ENCODE measurements around the gene IFRD1.

Gene IFRD1

DNA sequence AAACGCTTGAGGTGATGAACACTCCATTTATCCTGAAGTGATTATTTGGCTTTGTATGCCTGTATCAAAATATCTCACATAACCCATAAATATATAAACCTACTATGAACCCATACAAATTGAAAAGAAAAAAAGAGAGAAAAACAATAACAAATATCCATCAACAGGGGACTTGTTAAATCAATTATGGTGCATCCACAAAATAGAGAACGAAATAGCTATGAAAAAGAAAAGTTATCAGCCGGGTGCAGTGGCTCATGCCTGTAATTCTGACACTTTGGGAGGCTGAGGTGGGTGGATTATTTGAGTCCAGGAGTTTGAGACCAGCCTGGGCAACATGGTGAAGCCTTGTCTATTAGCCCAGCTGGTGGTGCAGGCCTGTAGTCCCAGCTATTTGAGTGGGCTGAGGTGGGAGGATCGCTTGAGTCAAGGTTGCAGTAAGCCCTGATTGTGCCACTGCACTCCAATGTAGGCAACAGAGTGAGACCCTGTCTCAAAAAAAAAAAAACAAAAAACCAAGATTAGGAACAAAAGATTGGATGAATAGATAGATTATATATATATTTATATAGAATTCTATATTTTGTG, 30.6 kb upstream of the IFRD1 start:
- no peak overlapping the region for H3K4me2 ChIP-seq
- no peak for TF ChIP-seq Cebpa-rat (IDR thresholded peaks at IDR 0.05)
- peak overlapping the region in 3 of 11 experiments; percentile 15 to 97 (median 92); a peak in 7 of 22 replicates for H3K27ac ChIP-seq
- H3K27me3 ChIP-seq, result no peaks in the 10 kb centered on the region
- H4K20me1 ChIP-seq, result no peaks in the 10 kb centered on the region
- no peak overlapping the region for H3K4me3 ChIP-seq
- no peak overlapping the region for H3K9ac ChIP-seq
- H3K4me1 ChIP-seq, result peaks cover 45 to 69% (median 59%) of the 10 kb centered on the region in 10 experiments
- H3K9me3 ChIP-seq (replicated peaks in 1 of 11), result peaks cover 10 to 21% (median 17%) of the 10 kb centered on the region in 11 experiments; a peak in 19 of 22 replicates
- no peaks in the 10 kb centered on the region for H3K36me3 ChIP-seq

GRCh38 chr7:112420236-112420861, 29.9 kb upstream of the IFRD1 start:
- Histone ChIP-seq H3K4me1 (peaks cover 42 to 72% (median 58%) of the 10 kb centered on the region in 10 experiments), H4K20me1 (no peaks in the 10 kb centered on the region), H3K36me3 (no peaks in the 10 kb centered on the region), H3K27ac (peak overlapping the region in 8 of 11 experiments; percentile 84 to 97 (median 90); a peak in 15 of 22 replicates), H3K4me3 (no peak overlapping the region), H3K4me2 (peak overlapping the region in 9 of 11 experiments; percentile 33 to 91 (median 78); a peak in 16 of 22 replicates), H3K9ac (peak overlapping the region in 6 of 11 experiments; percentile 12 to 85 (median 22); a peak in 5 of 22 replicates), H3K9me3 (replicated peaks in 1 of 11) (peaks cover 10 to 21% (median 17%) of the 10 kb centered on the region in 11 experiments; a peak in 19 of 22 replicates), H3K27me3 (no peaks in the 10 kb centered on the region)
- TF ChIP-seq Cebpa-rat (IDR thresholded peaks at IDR 0.05), result no peak

- H3K36me3 ChIP-seq, result no peaks in the 10 kb centered on the region
- no peaks in the 10 kb centered on the region for H3K27me3 ChIP-seq
- peak overlapping the region in 10 of 11 experiments; percentile 52 to 97 (median 88); a peak in 19 of 22 replicates for H3K27ac ChIP-seq
- peaks cover 27 to 60% (median 48%) of the 10 kb centered on the region in 10 experiments for H3K4me1 ChIP-seq
- peak overlapping the region in 9 of 11 experiments; percentile 50 to 85 (median 73); a peak in 18 of 22 replicates for H3K9ac ChIP-seq
- peaks cover 10 to 21% (median 15%) of the 10 kb centered on the region in 11 experiments; a peak in 19 of 22 replicates for H3K9me3 ChIP-seq (replicated peaks in 1 of 11)
- no peaks in the 10 kb centered on the region for H4K20me1 ChIP-seq
- H3K4me3 ChIP-seq, result peak overlapping the region in 5 of 10 experiments; percentile 8 to 48 (median 34); a peak in 6 of 20 replicates
- TF ChIP-seq Cebpa-rat (IDR thresholded peaks at IDR 0.05), result peak in 9 of 11 experiments; percentile 43 to 93 (median 88); a peak in 17 of 22 replicates
- peak overlapping the region; percentile 71 to 91 (median 83) for H3K4me2 ChIP-seq
Measured at GRCh38 chr7:112421666-112422486, 28.4 kb upstream of the IFRD1 start.

- Histone ChIP-seq H3K4me1 (peaks cover 27 to 60% (median 48%) of the 10 kb centered on the region in 10 experiments), H3K9me3 (replicated peaks in 1 of 11) (peaks cover under 1 to 12% (median 4%) of the 10 kb centered on the region in 11 experiments; a peak in 14 of 22 replicates), H3K27ac (peak overlapping the region; percentile 15 to 97 (median 88); a peak in 20 of 22 replicates), H3K4me3 (peak overlapping the region in 7 of 10 experiments; percentile 11 to 52 (median 45); a peak in 10 of 20 replicates), H3K36me3 (no peaks in the 10 kb centered on the region), H4K20me1 (no peaks in the 10 kb centered on the region), H3K4me2 (peak overlapping the region; percentile 71 to 91 (median 83)), H3K9ac (peak overlapping the region in 9 of 11 experiments; percentile 50 to 85 (median 73); a peak in 19 of 22 replicates), H3K27me3 (no peaks in the 10 kb centered on the region)
- TF ChIP-seq Cebpa-rat (IDR thresholded peaks at IDR 0.05), result no peak
Measured at GRCh38 chr7:112422842-112423496, 27.3 kb upstream of the IFRD1 start.

GRCh38 chr7:112423987-112424386, 26.3 kb upstream of the IFRD1 start:
- H3K4me2 ChIP-seq, result peak overlapping the region; percentile 71 to 91 (median 83); a peak in 21 of 22 replicates
- H3K4me3 ChIP-seq, result peak overlapping the region in 7 of 10 experiments; percentile 11 to 52 (median 45); a peak in 9 of 20 replicates
- peak overlapping the region in 8 of 11 experiments; percentile 63 to 85 (median 74); a peak in 7 of 22 replicates for H3K9ac ChIP-seq
- H3K27ac ChIP-seq, result peak overlapping the region in 9 of 11 experiments; percentile 77 to 97 (median 89); a peak in 17 of 22 replicates
- TF ChIP-seq Cebpa-rat (IDR thresholded peaks at IDR 0.05), result no peak
- no peaks in the 10 kb centered on the region for H4K20me1 ChIP-seq
- 0 out of 22 replicates have a peak, but pooled peaks cover 0 to 2% (median 0%) of the 10 kb centered on the region in 11 experiments for H3K36me3 ChIP-seq
- H3K9me3 ChIP-seq (replicated peaks in 1 of 11), result 0 out of 22 replicates have a peak, but pooled peaks cover 0 to 2% (median 0%) of the 10 kb centered on the region in 11 experiments
- peaks cover 27 to 60% (median 48%) of the 10 kb centered on the region in 10 experiments for H3K4me1 ChIP-seq
- no peaks in the 10 kb centered on the region for H3K27me3 ChIP-seq

- peaks cover 16 to 48% (median 36%) of the 10 kb centered on the region in 10 experiments for H3K4me1 ChIP-seq
- no peak for TF ChIP-seq Cebpa-rat (IDR thresholded peaks at IDR 0.05)
Measured at GRCh38 chr7:112427984-112428383, 22.3 kb upstream of the IFRD1 start.

DNA sequence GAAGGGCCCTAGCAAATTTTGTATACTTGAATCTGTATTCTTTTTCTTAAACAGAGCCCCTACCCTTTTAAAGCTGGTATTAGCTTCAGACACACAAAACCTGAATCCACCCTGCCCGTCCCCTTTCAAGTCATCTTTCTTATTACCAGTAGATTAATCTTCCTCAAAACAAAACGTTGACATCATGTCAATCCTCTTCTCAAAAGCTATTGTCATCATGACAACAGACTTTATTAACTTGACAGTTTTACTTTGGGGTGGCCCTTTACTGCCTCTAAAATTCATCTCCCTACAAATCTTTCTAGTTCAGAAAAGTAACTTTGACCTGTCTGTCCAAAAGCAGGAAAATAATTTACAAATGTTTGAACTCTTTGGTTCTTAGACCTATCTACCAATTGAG, 21.5 kb upstream of the IFRD1 start:
- Histone ChIP-seq H3K36me3 (0 out of 22 replicates have a peak, but pooled peaks cover 0 to 2% (median 0%) of the 10 kb centered on the region in 11 experiments), H4K20me1 (no peaks in the 10 kb centered on the region), H3K4me3 (no peak overlapping the region), H3K27ac (no peak overlapping the region), H3K9me3 (replicated peaks in 1 of 11) (no peaks in the 10 kb centered on the region), H3K4me2 (no peak overlapping the region), H3K4me1 (peaks cover 15 to 48% (median 35%) of the 10 kb centered on the region in 10 experiments), H3K9ac (no peak overlapping the region), H3K27me3 (no peaks in the 10 kb centered on the region)
- TF ChIP-seq Cebpa-rat (IDR thresholded peaks at IDR 0.05), result no peak

More at GRCh38 chr7:112427984-112428383, 22.3 kb upstream of the IFRD1 start:
- H3K4me2 ChIP-seq, result no peak overlapping the region
- no peak overlapping the region for H3K27ac ChIP-seq
- H3K9ac ChIP-seq, result no peak overlapping the region
- no peaks in the 10 kb centered on the region for H3K9me3 ChIP-seq (replicated peaks in 1 of 11)
- no peaks in the 10 kb centered on the region for H3K27me3 ChIP-seq
- H3K36me3 ChIP-seq, result 0 out of 22 replicates have a peak, but pooled peaks cover 0 to 2% (median 0%) of the 10 kb centered on the region in 11 experiments
- no peak overlapping the region for H3K4me3 ChIP-seq
- H4K20me1 ChIP-seq, result no peaks in the 10 kb centered on the region

All from BLaER1 treated with 17β-estradiol and CSF1 and Interleukin-3, amounts not matched to agents 10 nM and 100 nM (cell line).